Mesenchymal stem cell (in vitro differentiated cells and primary cell): ENCODE results near the gene MKNK2.

Experiments used
- DNase-seq: peaks from one replicate; pipeline ENCODE4 v3.0.0-alpha.2; 2013
- H2AFZ ChIP-seq: one replicate; pipeline ENCODE4 v1.6.1; 2013; ENCODE audit warnings: low read depth, mild to moderate bottlenecking, control low read depth, inconsistent platforms, low read length, moderate library complexity
- H2AK5ac ChIP-seq: 2 replicates; pipeline ENCODE4 v1.6.1; 2013; ENCODE audit warnings: low read length, moderate library complexity, mild to moderate bottlenecking, inconsistent platforms; ENCODE audit not compliant: severe bottlenecking
- H2BK120ac ChIP-seq: one replicate; pipeline ENCODE4 v1.6.1; 2013; ENCODE audit warnings: low read depth, mild to moderate bottlenecking, inconsistent platforms, low read length, moderate library complexity
- H2BK12ac ChIP-seq, 2 experiments: one replicate each; pipeline ENCODE4 v1.6.1; 2013; ENCODE audit warnings: inconsistent platforms in 2 of 2, low read length in 2 of 2, mild to moderate bottlenecking in 2 of 2, moderate library complexity in 2 of 2, control low read depth in 1 of 2
- H2BK15ac ChIP-seq: one replicate; pipeline ENCODE4 v1.6.1; 2013; ENCODE audit warnings: mild to moderate bottlenecking, low read depth, inconsistent platforms; ENCODE audit not compliant: poor library complexity, severe bottlenecking
- H2BK5ac ChIP-seq: 2 replicates; pipeline ENCODE4 v1.6.1; 2013; ENCODE audit warnings: low read depth, mild to moderate bottlenecking, low read length, control low read depth, inconsistent platforms; ENCODE audit not compliant: poor library complexity, severe bottlenecking
- H3K14ac ChIP-seq, 2 experiments: one replicate each; pipeline ENCODE4 v1.6.1; 2013; ENCODE audit warnings: inconsistent platforms in 2 of 2, low read length in 2 of 2, control low read depth in 1 of 2, mild to moderate bottlenecking in 1 of 2, moderate library complexity in 1 of 2
- H3K18ac ChIP-seq, 2 experiments: one replicate each; pipeline ENCODE4 v1.6.1; 2013; ENCODE audit warnings: inconsistent platforms in 2 of 2, low read length in 2 of 2, control low read depth in 1 of 2, low read depth in 1 of 2, mild to moderate bottlenecking in 1 of 2
- H3K23ac ChIP-seq, 2 experiments: one replicate each; pipeline ENCODE4 v1.6.1; 2013; ENCODE audit warnings: inconsistent platforms in 2 of 2, low read length in 2 of 2, mild to moderate bottlenecking in 2 of 2, moderate library complexity in 2 of 2, control low read depth in 1 of 2
- H3K27ac ChIP-seq: 2 replicates; pipeline ENCODE4 v1.5.1; 2013; ENCODE audit warnings: mild to moderate bottlenecking, moderate library complexity, low read length, control low read depth, inconsistent platforms; ENCODE audit not compliant: poor library complexity, severe bottlenecking
- H3K27me3 ChIP-seq, 2 experiments: 2 replicates each; pipeline versions ENCODE4 v1.6.1 to v1.7.0; 2013; ENCODE audit warnings: low read length in 2 of 2, mild to moderate bottlenecking in 2 of 2, moderate library complexity in 2 of 2, control low read depth in 1 of 2, inconsistent platforms in 1 of 2; ENCODE audit not compliant: control insufficient read depth in 1 of 2, insufficient read depth in 1 of 2
- H3K36me3 ChIP-seq, 2 experiments: 2 replicates each; pipeline versions ENCODE4 v1.6.1 to v1.7.0; 2013; ENCODE audit warnings: low read length in 2 of 2, control low read depth in 1 of 2, inconsistent platforms in 1 of 2, low read depth in 1 of 2, mild to moderate bottlenecking in 1 of 2; ENCODE audit not compliant: insufficient read depth in 2 of 2, control insufficient read depth in 1 of 2
- H3K4ac ChIP-seq, 2 experiments: one replicate each; pipeline ENCODE4 v1.6.1; 2013; ENCODE audit warnings: inconsistent platforms in 2 of 2, low read length in 2 of 2, mild to moderate bottlenecking in 2 of 2, moderate library complexity in 2 of 2, control low read depth in 1 of 2, low read depth in 1 of 2
- H3K4me1 ChIP-seq: 2 replicates; pipeline ENCODE4 v1.6.1; 2013; ENCODE audit warnings: low read depth, low read length, control low read depth; ENCODE audit not compliant: control insufficient read depth, insufficient read depth
- H3K4me2 ChIP-seq: 2 replicates; pipeline ENCODE4 v1.6.1; 2013; ENCODE audit warnings: low read length, mild to moderate bottlenecking, inconsistent platforms; ENCODE audit not compliant: poor library complexity, severe bottlenecking
- H3K4me3 ChIP-seq, 2 experiments: 2 replicates each; pipeline versions ENCODE4 v1.5.1 to v1.7.0; 2013; ENCODE audit warnings: low read length in 2 of 2, mild to moderate bottlenecking in 2 of 2, control low read depth in 1 of 2, low read depth in 1 of 2; ENCODE audit not compliant: insufficient read depth in 1 of 2
- H3K79me1 ChIP-seq: replicated peaks from 2 replicates; pipeline ENCODE4 v1.6.1; 2013; ENCODE audit warnings: mild to moderate bottlenecking, control low read depth, low read length, inconsistent platforms; ENCODE audit not compliant: poor library complexity, severe bottlenecking
- H3K9ac ChIP-seq: 2 replicates; pipeline ENCODE4 v1.7.0; 2013; ENCODE audit warnings: mild to moderate bottlenecking, low read length, moderate library complexity
- H3K9me3 ChIP-seq: 2 replicates; pipeline ENCODE4 v1.7.0; 2013; ENCODE audit warnings: mild to moderate bottlenecking, low read length; ENCODE audit not compliant: control insufficient read depth
- H4K8ac ChIP-seq: one replicate; pipeline ENCODE4 v1.6.1; 2013; ENCODE audit warnings: inconsistent platforms, mild to moderate bottlenecking, low read length, moderate library complexity
- H4K91ac ChIP-seq: one replicate; pipeline ENCODE4 v1.6.1; 2013; ENCODE audit warnings: mild to moderate bottlenecking, low read length, inconsistent platforms
- WGBS: methylation state at CpG from one replicate; pipeline ENCODE4 v1.1.7; 2013; ENCODE audit warnings: mixed read lengths; 5-methylcytosine and 5-hydroxymethylcytosine counted together

The MKNK2 gene

GRCh38 chr19:2015608-2015950 is 35.5 kb downstream of the MKNK2 start, which contains the start of gene BTBD2:
BTBD2 (minus strand) TSS chr19:2015714; CDS start chr19:2015703, 11 bp downstream.
- Histone ChIP-seq H4K91ac (peak within 1 kb of the TSS; percentile 83), H3K4me3 (peak within 1 kb of the TSS; percentile 82), H3K9me3 (no peaks in the 10 kb centered on the region), H3K79me1 (peaks cover 30% of the 10 kb centered on the region), H2BK12ac (peak within 1 kb of the TSS; percentile 33 to 80), H3K4ac (peak within 1 kb of the TSS in 1 of 2 experiments; percentile 100), H3K18ac (peak within 1 kb of the TSS; percentile 74 to 98), H2BK120ac (peak within 1 kb of the TSS; percentile 58), H3K4me2 (peak within 1 kb of the TSS; percentile 69), H3K27me3 (no peaks in the 10 kb centered on the region), H2BK5ac (peak within 1 kb of the TSS; percentile 24), H3K36me3 (peaks cover 0 to 20% of the 10 kb centered on the region in 2 experiments), H3K27ac (no peak within 1 kb of the TSS), H3K14ac (peak within 1 kb of the TSS in 1 of 2 experiments; percentile 89), H3K23ac (peak within 1 kb of the TSS in 1 of 2 experiments; percentile 9), H3K4me1 (peaks cover 30% of the 10 kb centered on the region), H2AK5ac (peak within 1 kb of the TSS; percentile 85), H2AFZ (no peak within 1 kb of the TSS), H4K8ac (peak within 1 kb of the TSS; percentile 85), H3K9ac (peak within 1 kb of the TSS; percentile 73), H2BK15ac (no peak within 1 kb of the TSS)
- peak; percentile 65 for DNase-seq
- 0% methylated on average over 1 of the region's 20 CpGs for WGBS

- H3K4ac ChIP-seq, result peak overlapping the region in 1 of 2 experiments; percentile 100
- peak overlapping the region; percentile 82 for H3K4me3 ChIP-seq
- H3K36me3 ChIP-seq, result peaks cover 0 to 26% of the 10 kb centered on the region in 2 experiments
- peak overlapping the region; percentile 85 for H4K8ac ChIP-seq
- no peaks in the 10 kb centered on the region for H3K27me3 ChIP-seq
- peak overlapping the region; percentile 83 for H4K91ac ChIP-seq
- peaks cover 30% of the 10 kb centered on the region for H3K4me1 ChIP-seq
- peak overlapping the region; percentile 68 for H3K9ac ChIP-seq
- peak overlapping the region; percentile 74 to 98 for H3K18ac ChIP-seq
- peak overlapping the region; percentile 58 for H2BK120ac ChIP-seq
- H2BK15ac ChIP-seq, result no peak overlapping the region
- H2AK5ac ChIP-seq, result no peak overlapping the region
- H3K9me3 ChIP-seq, result no peaks in the 10 kb centered on the region
- no peak overlapping the region for H2BK5ac ChIP-seq
- WGBS, result 71% methylated on average over 17 of the region's 74 CpGs
- DNase-seq, result no peak
- H3K4me2 ChIP-seq, result peak overlapping the region; percentile 69
- peak overlapping the region in 1 of 2 experiments; percentile 9 for H3K23ac ChIP-seq
- H2AFZ ChIP-seq, result no peak overlapping the region
- peaks cover 33% of the 10 kb centered on the region for H3K79me1 ChIP-seq
- H3K27ac ChIP-seq, result no peak overlapping the region
- H3K14ac ChIP-seq, result peak overlapping the region in 1 of 2 experiments; percentile 87
- H2BK12ac ChIP-seq, result peak overlapping the region in 1 of 2 experiments; percentile 42
Observed at GRCh38 chr19:2014731-2015607, 36.1 kb downstream of the MKNK2 start.

DNA sequence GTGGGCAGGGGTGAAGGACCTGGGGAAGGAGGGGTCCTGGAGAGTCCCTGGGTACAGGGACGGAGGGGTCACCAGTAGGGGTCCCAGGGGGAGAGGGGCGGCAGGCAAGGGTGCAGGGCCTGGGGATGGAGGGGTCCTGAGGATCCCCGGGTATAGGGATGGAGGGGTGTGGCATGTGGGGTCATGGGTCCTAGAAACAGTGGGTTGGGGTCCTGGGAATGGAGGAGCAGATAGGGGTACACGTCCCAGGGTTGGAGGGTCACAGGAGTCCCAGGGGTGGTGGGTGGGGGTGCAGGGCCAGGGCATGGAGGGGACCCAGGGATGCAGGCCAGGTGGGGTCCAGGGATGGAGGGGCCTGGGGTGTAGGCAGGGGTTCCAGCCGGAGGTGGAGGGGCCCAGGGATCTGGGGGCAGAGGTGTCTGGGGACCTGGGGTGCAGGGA is 36.9 kb downstream of the MKNK2 start:
- Histone ChIP-seq H2BK15ac (peak overlapping the region; percentile 20), H2BK12ac (no peak overlapping the region), H3K9ac (peak overlapping the region; percentile 68), H3K4me3 (peak overlapping the region in 1 of 2 experiments; percentile 82), H3K36me3 (peaks cover 0 to 26% of the 10 kb centered on the region in 2 experiments), H2AFZ (no peak overlapping the region), H2AK5ac (no peak overlapping the region), H4K8ac (no peak overlapping the region), H2BK120ac (no peak overlapping the region), H3K4ac (no peak overlapping the region), H3K23ac (no peak overlapping the region), H4K91ac (no peak overlapping the region), H3K18ac (peak overlapping the region in 1 of 2 experiments; percentile 56), H3K9me3 (no peaks in the 10 kb centered on the region), H3K79me1 (peaks cover 33% of the 10 kb centered on the region), H3K27me3 (no peaks in the 10 kb centered on the region), H3K27ac (no peak overlapping the region), H3K4me2 (peak overlapping the region; percentile 69), H2BK5ac (no peak overlapping the region), H3K4me1 (peaks cover 30% of the 10 kb centered on the region), H3K14ac (no peak overlapping the region)
- WGBS, result 97% methylated on average over 5 of the region's 5 CpGs
- DNase-seq, result no peak

DNA sequence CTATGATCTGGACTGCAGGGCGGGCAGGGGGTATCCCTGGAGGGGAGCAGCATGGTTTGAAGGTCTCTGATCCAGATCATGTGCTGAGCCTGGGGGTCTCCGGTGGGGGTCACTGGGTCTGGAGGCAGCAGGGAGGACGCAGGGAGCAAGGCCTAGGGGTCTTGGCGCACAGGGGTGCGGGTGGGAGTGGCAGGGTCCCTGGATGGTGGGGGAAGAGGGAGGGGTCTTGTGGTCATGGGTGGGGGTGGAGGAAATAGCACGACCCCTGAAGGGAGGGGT is 37.4 kb downstream of the MKNK2 start:
- 96% methylated on average over 6 of the region's 6 CpGs for WGBS

More for the DNA sequence above, 37.4 kb downstream of the MKNK2 start:
- DNase-seq, result no peak
- Histone ChIP-seq H3K23ac (no peak overlapping the region), H3K27ac (no peak overlapping the region), H3K4me3 (no peak overlapping the region), H4K8ac (no peak overlapping the region), H2AFZ (no peak overlapping the region), H2BK5ac (no peak overlapping the region), H3K18ac (no peak overlapping the region), H4K91ac (no peak overlapping the region), H3K4ac (no peak overlapping the region), H3K4me1 (peaks cover 30% of the 10 kb centered on the region), H3K14ac (no peak overlapping the region), H3K4me2 (no peak overlapping the region), H2AK5ac (no peak overlapping the region), H3K27me3 (no peaks in the 10 kb centered on the region), H3K9me3 (no peaks in the 10 kb centered on the region), H2BK12ac (no peak overlapping the region), H2BK120ac (no peak overlapping the region), H3K79me1 (peaks cover 34% of the 10 kb centered on the region), H2BK15ac (no peak overlapping the region), H3K9ac (no peak overlapping the region), H3K36me3 (peaks cover 0 to 26% of the 10 kb centered on the region in 2 experiments)
